GM20000 (cell line): ENCODE results near the gene EPB41L3.

Experiments used
- DNase-seq: peaks from one replicate; pipeline ENCODE4 v3.0.0; 2012; ENCODE audit warnings: low spot score
- TF ChIP-seq, protein P1 (sequence below): IDR thresholded peaks from 2 replicates; pipeline ENCODE4 v1.5.1; 2012; ENCODE audit warnings: mild to moderate bottlenecking, control low read depth; ENCODE audit errors: extremely low read depth, missing control alignments

Gene EPB41L3

GRCh38 chr18:5530629-5531178 is 13.1 kb downstream of the EPB41L3 start:
- TF ChIP-seq, protein P1, sequence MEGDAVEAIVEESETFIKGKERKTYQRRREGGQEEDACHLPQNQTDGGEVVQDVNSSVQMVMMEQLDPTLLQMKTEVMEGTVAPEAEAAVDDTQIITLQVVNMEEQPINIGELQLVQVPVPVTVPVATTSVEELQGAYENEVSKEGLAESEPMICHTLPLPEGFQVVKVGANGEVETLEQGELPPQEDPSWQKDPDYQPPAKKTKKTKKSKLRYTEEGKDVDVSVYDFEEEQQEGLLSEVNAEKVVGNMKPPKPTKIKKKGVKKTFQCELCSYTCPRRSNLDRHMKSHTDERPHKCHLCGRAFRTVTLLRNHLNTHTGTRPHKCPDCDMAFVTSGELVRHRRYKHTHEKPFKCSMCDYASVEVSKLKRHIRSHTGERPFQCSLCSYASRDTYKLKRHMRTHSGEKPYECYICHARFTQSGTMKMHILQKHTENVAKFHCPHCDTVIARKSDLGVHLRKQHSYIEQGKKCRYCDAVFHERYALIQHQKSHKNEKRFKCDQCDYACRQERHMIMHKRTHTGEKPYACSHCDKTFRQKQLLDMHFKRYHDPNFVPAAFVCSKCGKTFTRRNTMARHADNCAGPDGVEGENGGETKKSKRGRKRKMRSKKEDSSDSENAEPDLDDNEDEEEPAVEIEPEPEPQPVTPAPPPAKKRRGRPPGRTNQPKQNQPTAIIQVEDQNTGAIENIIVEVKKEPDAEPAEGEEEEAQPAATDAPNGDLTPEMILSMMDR, result no peak
- DNase-seq, result no peak

- DNase-seq, result no peak
- TF ChIP-seq, protein P1, result no peak
These were observed 14.3 kb downstream of the EPB41L3 start for GRCh38 chr18:5529471-5529870.

- TF ChIP-seq, protein P1, result no peak
- no peak for DNase-seq
These were observed 16.2 kb downstream of the EPB41L3 start for GRCh38 chr18:5527603-5528002.

- DNase-seq, result no peak
- TF ChIP-seq, protein P1, result no peak
These were observed 19.1 kb downstream of the EPB41L3 start for GRCh38 chr18:5524660-5525059.

- TF ChIP-seq, protein P1, result no peak
- no peak for DNase-seq
These were observed 22.8 kb downstream of the EPB41L3 start for GRCh38 chr18:5521000-5521399.

DNA sequence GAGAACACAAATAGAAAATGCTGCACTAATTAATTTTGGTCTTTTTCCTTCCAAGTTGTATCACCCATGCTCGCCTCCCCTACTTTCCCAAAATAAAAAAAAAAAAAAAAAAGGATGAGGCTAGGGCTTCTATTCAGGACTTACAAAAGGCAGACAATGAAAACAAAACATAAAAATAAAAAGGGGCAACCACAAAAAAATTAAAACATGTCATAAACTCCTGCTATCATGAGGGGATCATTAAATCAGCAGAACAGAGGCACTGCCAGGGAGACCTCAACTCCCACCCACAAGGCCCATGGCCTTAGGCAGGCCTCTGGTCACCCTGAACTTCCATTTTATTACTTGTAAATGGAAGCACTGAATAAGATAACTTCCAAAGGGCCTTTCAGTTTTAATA is 23.3 kb downstream of the EPB41L3 start:
- TF ChIP-seq, protein P1, result no peak
- DNase-seq, result no peak

DNA sequence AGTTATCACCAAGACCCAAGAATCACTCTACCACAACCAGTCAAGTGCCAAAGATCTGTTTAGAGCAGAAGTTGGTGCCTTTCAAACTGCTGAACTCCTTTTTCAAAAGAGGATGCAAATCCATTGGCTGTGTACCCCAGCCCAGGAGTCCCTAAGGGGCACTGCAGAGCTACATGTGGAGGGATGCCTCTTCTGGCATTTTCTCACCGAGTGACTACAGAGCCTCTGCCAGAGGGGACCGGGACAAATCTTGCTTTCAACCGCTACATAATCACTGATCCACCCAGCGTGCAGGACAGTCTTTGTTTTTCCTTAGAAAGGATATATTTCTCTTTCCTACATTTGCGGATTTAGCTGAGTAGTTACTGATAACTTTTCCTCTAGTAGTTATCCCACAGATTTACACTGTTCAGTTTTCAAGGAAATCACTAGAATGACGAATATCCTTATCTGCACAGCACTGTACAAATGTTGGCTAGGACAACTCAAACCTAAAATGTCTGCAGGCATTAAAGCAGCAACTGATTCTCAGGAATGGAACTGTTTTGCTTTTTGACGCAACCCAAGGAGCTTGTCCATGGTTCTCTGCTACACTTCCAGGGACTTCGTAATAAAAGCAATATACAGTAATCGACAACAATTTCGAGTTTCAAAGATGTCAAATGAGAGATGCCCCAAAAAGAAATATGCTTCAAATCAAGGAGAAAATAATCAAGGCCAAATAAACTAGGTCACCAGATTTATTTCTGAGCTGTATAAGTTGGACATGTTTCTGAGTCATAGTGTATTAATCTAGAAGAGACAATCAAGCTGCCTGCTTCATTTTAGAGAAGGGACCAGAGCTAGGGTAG is 24.1 kb downstream of the EPB41L3 start:
- TF ChIP-seq, protein P1, result no peak
- DNase-seq, result no peak
